OCI-LY1 (cell line): ENCODE data around the gene SLC25A42.

Experiments used
- H2AFZ ChIP-seq: fragments of 200-600 bp; sonication (generic), shearing (Covaris generic); 2 replicates; pipeline ENCODE4 v1.6.0; 2014; ENCODE audit warnings: antibody characterized with exemption, mild to moderate bottlenecking, low read length
- H3F3A ChIP-seq: fragments of 200-600 bp; sonication (generic), shearing (Covaris generic); 2 replicates; pipeline ENCODE4 v1.6.0; 2014; ENCODE audit warnings: mild to moderate bottlenecking, antibody characterized with exemption, low read length, moderate library complexity; ENCODE audit not compliant: insufficient read depth
- H3K27ac ChIP-seq: fragments of 200-600 bp; sonication (generic); 2 replicates; pipeline ENCODE4 v1.5.1; 2014; ENCODE audit warnings: low read length, mixed run types, mild to moderate bottlenecking, low read depth; ENCODE audit not compliant: poor library complexity, severe bottlenecking
- H3K27me3 ChIP-seq: fragments of 200-600 bp; sonication (generic); 2 replicates; pipeline ENCODE4 v1.6.0; 2014; ENCODE audit warnings: antibody characterized with exemption, mild to moderate bottlenecking, low read length, moderate library complexity; ENCODE audit not compliant: insufficient read depth
- H3K36me3 ChIP-seq: fragments of 200-600 bp; sonication (generic); 2 replicates; pipeline ENCODE4 v1.6.1; 2014; ENCODE audit warnings: mild to moderate bottlenecking, antibody characterized with exemption, low read length, moderate library complexity, mixed read lengths; ENCODE audit not compliant: insufficient read depth
- H3K4me1 ChIP-seq: fragments of 200-600 bp; sonication (generic); 2 replicates; pipeline ENCODE4 v1.5.1; 2014; ENCODE audit warnings: mild to moderate bottlenecking, low read length, moderate library complexity; ENCODE audit not compliant: insufficient read depth, severe bottlenecking
- H3K4me2 ChIP-seq: fragments of 200-600 bp; sonication (generic), shearing (Covaris generic); 2 replicates; pipeline ENCODE4 v1.6.1; 2014; ENCODE audit warnings: low read length
- H3K4me3 ChIP-seq: fragments of 200-600 bp; sonication (generic); 2 replicates; pipeline ENCODE4 v1.5.1; 2014; ENCODE audit warnings: low read length, low read depth, mild to moderate bottlenecking, mixed read lengths; ENCODE audit not compliant: poor library complexity, severe bottlenecking
- H3K79me2 ChIP-seq: fragments of 200-600 bp; shearing (Covaris generic); 2 replicates; pipeline ENCODE4 v1.6.1; 2016; ENCODE audit warnings: mixed run types, low read length, mixed read lengths; ENCODE audit not compliant: insufficient read depth
- H3K9ac ChIP-seq: fragments of 200-600 bp; sonication (generic), shearing (Covaris generic); 2 replicates; pipeline ENCODE4 v1.6.1; 2014; ENCODE audit warnings: mild to moderate bottlenecking, low read length, mixed read lengths
- H3K9me2 ChIP-seq: fragments of 200-600 bp; sonication (generic), shearing (Covaris generic); 2 replicates; pipeline ENCODE4 v1.6.1; 2014; ENCODE audit warnings: low read depth, mild to moderate bottlenecking, low read length, mixed read lengths
- H3K9me3 ChIP-seq: fragments of 200-600 bp; shearing (Covaris generic); 2 replicates; pipeline ENCODE4 v1.6.1; 2014; ENCODE audit warnings: low read length, mixed read lengths
- H4K20me1 ChIP-seq: fragments of 200-600 bp; sonication (generic), shearing (Covaris generic); 2 replicates; pipeline ENCODE4 v1.6.0; 2016; ENCODE audit warnings: mild to moderate bottlenecking, low read length; ENCODE audit not compliant: insufficient read depth
- CTCF ChIP-seq: fragments of 200-600 bp; sonication (generic), shearing (Covaris generic); IDR thresholded peaks from 2 replicates; pipeline ENCODE4 v1.5.1; 2017; ENCODE audit warnings: mild to moderate bottlenecking, antibody characterized with exemption, low read length, moderate library complexity, mixed read lengths
- EZH2 ChIP-seq: fragments of 200-600 bp; sonication (generic), shearing (Covaris generic); IDR thresholded peaks from 2 replicates; pipeline ENCODE4 v1.8.0; 2017; ENCODE audit warnings: borderline replicate concordance, mixed run types, mild to moderate bottlenecking, antibody characterized with exemption, low read length, moderate library complexity, mixed read lengths

The SLC25A42 gene

GRCh38 chr19:19025861-19026260 lies 37.9 kb upstream of the SLC25A42 start:
- peaks cover 97% of the 10 kb centered on the region for H3K36me3 ChIP-seq
- no peaks in the 10 kb centered on the region for H3F3A ChIP-seq
- H3K4me2 ChIP-seq = no peak overlapping the region
- H3K79me2 ChIP-seq = peaks cover 17% of the 10 kb centered on the region
- no peak overlapping the region for H3K4me3 ChIP-seq
- H3K27ac ChIP-seq = no peak overlapping the region
- TF ChIP-seq CTCF = no peak
- TF ChIP-seq EZH2 = no peak
- no peaks in the 10 kb centered on the region for H3K4me1 ChIP-seq
- no peaks in the 10 kb centered on the region for H3K9me3 ChIP-seq
- H4K20me1 ChIP-seq = no peaks in the 10 kb centered on the region
- no peak overlapping the region for H2AFZ ChIP-seq
- H3K27me3 ChIP-seq = no peaks in the 10 kb centered on the region
- no peaks in the 10 kb centered on the region for H3K9me2 ChIP-seq
- H3K9ac ChIP-seq = no peak overlapping the region

- no peak overlapping the region for H3K27ac ChIP-seq
- no peaks in the 10 kb centered on the region for H3F3A ChIP-seq
- H3K27me3 ChIP-seq = no peaks in the 10 kb centered on the region
- no peak overlapping the region for H3K4me3 ChIP-seq
- H4K20me1 ChIP-seq = no peaks in the 10 kb centered on the region
- no peak overlapping the region for H2AFZ ChIP-seq
- H3K36me3 ChIP-seq = peaks cover 97% of the 10 kb centered on the region
- H3K9me2 ChIP-seq = no peaks in the 10 kb centered on the region
- H3K4me1 ChIP-seq = no peaks in the 10 kb centered on the region
- no peaks in the 10 kb centered on the region for H3K9me3 ChIP-seq
- peaks cover 15% of the 10 kb centered on the region for H3K79me2 ChIP-seq
- no peak overlapping the region for H3K4me2 ChIP-seq
- TF ChIP-seq EZH2 (no peak), CTCF (peak; percentile 46)
- no peak overlapping the region for H3K9ac ChIP-seq
Measured at GRCh38 chr19:19026299-19026971, 37.4 kb upstream of the SLC25A42 start.

- H3K9ac ChIP-seq = no peak overlapping the region
- H3K36me3 ChIP-seq = peaks cover 90% of the 10 kb centered on the region
- H3K27me3 ChIP-seq = no peaks in the 10 kb centered on the region
- H3K9me3 ChIP-seq = no peaks in the 10 kb centered on the region
- no peak for TF ChIP-seq CTCF
- TF ChIP-seq EZH2 = no peak
- H3K4me2 ChIP-seq = no peak overlapping the region
- no peaks in the 10 kb centered on the region for H3F3A ChIP-seq
- H4K20me1 ChIP-seq = no peaks in the 10 kb centered on the region
- no peaks in the 10 kb centered on the region for H3K9me2 ChIP-seq
- no peak overlapping the region for H2AFZ ChIP-seq
- no peak overlapping the region for H3K4me3 ChIP-seq
- no peak overlapping the region for H3K27ac ChIP-seq
- H3K79me2 ChIP-seq = peaks cover 22% of the 10 kb centered on the region
- H3K4me1 ChIP-seq = peaks cover 5% of the 10 kb centered on the region
Measured at GRCh38 chr19:19027228-19027627, 36.6 kb upstream of the SLC25A42 start.
